HT1080 (cell line): ENCODE measurements around the gene ZEB2. TPM values are rescaled to one million over a fixed set of nuclear protein-coding genes. Genes with fewer than 3 reads are reported as not detected.

Source experiments
- DNase-seq: peaks from one replicate; pipeline ENCODE4 v3.0.0-alpha.2; 2015; ENCODE audit warnings: low read depth
- total RNA-seq: library from RNA; depleted of rRNA; stranded (reverse); fragments of >200 nt; shearing (Covaris generic); gene quantifications from 2 replicates; pipeline ENCODE4 v1.2.3, GENCODE V29; 2014

Gene ZEB2
- total RNA-seq, 1 experiment from 2014 or later = 13.1 TPM

- no peak for DNase-seq
Measured at GRCh38 chr2:144496092-144496976, 23.6 kb downstream of the ZEB2 start.

DNA sequence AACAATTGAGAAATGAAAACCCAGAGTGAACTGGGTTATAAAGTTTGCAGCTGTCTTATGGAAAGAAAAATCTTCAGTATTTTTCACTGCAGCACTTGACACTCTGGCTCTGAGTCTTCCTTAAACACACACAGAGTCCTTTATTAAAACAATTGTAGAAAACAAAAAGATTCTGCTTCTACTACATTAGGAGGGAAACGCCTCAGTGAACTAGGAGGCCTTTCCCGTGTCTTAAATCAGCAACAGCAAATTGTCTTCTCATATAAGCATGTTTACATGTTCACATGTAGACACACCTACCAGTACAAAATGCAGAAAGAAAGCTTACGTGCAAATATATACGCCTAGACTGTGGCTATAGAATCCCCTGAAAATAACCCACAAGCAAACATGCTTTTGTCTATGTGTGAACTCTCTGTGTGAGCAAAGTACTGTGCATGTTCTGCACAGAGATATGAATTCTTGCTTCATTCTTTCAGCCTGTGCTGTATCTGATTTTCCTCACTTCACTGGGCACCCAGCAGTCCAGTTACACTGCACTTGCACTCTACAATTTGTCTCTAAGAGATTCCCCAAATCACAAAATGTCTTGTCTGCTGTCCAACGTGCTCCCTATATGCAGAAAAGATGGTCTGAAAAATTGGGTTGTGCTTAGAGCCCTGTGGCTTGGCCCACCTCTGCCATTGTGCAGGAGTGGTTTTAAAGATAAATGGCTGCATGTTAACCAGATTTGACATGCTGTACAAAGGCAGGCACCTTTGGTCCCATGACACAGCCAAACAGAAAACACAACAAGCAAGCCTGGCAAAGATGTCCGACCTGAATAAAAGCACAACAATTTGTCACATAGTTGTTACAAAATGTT, 24.5 kb downstream of the ZEB2 start:
- no peak for DNase-seq

DNA sequence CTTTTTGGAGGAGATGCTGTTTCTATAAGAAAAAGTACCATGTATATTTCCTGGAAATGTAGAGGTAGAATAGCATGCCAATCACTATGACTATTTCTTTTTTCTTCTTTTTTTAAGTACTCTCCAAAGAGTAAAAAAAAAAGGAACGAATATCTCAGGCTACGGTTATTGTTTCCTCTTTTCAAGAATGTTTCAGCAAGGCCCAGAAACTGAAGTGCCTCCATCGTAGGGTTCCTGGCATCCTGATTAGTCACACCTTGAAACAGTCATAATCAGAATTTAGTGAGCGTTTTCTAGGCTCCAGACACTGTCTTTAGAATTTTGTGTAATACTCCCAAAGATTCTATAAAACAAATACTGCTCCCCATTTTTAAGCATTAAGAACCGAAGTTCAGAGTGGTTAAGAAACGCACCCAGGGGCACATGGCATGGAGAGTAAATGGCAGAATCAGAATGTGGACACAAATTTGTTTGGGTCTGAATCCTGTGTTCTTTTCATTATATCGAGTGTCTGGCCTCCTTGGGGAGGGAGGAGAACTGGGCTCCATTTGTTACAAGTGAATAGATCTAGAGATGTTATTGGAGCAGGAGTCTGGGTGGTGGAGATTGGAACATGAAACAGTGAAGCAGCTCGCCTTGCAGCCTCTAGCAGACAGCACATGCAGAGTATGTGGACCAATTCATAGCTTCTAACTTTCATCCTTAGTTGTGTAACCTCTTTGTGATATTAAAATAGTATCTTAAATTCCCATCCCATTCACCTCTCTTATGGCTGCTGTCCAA, 26.7 kb downstream of the ZEB2 start:
- DNase-seq = no peak

- no peak for DNase-seq
Measured at GRCh38 chr2:144490857-144491256, 29.1 kb downstream of the ZEB2 start.

DNA sequence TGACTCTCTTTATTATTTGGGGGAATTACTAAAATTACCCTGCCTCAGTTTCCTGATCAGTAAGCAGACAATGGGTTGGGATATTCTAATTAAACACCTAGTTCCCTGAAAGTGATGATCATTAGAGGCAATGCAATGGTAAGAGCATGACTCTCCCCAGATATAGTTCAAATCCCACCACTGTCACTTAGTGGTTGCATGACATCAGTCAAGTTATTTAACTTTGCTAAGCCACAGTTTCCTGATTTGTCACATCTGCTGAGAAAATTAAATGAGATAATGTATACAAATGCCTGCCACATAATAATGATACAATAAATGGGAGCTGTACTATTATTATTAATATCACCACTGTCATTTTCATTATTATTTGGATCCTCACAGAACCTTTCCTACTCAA, 29.9 kb downstream of the ZEB2 start:
- DNase-seq = no peak

DNA sequence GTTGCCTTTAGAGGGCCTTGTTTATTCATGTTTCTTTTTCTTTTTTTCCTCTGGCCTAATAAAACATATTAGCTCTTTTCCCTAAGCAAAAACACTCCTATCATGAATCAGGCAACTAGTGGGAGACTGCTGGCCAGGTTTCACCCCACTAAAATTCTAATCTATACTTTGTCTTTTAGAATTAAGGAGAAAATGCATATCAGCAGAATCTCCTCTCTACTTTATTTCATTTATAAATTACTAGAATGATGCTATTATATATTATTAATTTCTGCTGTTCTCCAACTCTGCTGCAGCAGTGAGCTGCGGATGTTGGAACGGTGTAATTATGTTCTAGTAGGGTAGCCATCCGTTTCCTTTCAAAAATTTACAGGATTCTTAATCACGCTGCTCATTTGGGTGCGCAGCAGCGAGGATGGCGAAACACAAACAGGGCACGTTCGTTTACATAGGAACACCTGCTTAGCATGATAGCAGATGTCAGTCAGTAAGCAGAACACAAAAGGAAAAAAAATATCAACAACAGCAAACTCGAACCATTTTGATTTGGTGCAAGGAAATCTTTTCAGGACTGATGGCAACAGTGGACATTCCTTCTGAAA, 30.5 kb downstream of the ZEB2 start:
- DNase-seq = no peak

DNA sequence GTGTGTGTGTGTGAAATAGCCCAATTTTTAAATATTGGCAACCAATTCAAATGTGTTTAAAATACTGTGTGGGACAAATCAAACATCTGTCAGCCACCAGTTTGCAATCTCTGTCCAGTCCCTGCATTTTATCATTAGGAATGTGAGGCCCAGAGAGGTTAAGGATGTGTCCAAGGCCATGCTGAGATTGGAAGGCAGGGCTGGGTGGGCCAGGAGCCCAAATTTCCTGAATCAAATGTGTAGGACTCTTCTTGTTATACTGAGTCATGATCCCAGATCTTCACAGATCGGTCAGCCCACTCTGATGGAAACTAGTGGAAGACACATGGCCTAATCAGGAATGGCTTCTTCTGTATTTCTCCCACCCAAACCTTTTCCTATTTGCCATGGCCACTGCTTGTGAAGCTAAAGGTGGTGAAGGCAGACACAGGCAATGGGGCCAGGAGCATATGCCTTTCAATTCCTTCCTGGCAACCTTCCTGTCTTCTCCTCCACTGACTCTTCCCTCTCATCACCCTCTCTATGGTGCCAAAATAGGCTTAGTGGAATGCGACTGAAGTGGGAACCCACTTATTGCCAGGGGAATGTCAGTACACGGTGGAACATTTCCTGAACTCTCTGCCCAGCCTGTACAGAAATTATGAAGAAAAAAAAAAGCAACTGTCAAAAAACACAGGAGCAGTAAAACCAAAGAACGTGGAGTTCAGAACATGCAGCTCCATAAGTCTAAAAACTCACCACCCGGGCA, 35.5 kb downstream of the ZEB2 start:
- DNase-seq = no peak

GRCh38 chr2:144481666-144482065, 38.3 kb downstream of the ZEB2 start:
- DNase-seq = no peak

- no peak for DNase-seq
Measured at GRCh38 chr2:144481109-144481508, 38.8 kb downstream of the ZEB2 start.

DNA sequence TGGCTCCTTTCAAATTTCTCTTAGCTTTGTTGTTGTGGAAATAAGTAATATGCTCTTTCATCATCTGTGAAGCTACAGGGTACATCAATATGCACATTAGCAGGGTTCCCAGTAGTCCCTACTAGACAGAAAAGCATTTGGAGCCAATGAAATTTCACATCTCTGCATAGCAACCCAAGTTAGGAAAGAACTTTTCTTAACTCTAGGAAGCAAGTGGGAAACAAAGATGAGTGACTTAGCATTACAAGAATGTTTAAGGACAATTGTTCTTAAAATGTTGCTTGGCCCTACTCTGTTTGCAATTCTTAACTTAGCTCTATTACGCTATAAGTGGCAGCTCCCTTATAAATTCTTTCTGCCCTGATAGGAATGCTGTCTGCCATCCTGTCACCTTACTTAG, 39.6 kb downstream of the ZEB2 start:
- DNase-seq = no peak

DNA sequence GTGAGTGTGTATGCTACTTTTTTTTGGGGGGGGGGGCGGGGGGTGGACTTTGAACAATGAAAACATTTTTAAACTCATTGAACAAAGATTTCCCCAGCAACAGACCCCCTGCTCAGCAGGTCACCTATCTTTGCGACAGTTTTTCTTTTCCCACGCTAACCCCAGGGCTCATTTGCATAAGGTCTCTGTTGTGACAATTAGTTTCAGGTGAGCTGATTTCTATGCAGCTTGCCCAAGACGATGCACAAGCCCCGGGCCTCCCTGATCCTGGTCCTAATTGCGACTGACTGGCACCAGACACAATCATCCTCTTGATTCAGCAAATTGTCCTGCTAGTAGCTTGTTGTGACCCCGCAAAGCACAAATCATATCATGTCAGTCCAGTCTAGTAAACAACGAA, 40.3 kb downstream of the ZEB2 start:
- no peak for DNase-seq

DNA sequence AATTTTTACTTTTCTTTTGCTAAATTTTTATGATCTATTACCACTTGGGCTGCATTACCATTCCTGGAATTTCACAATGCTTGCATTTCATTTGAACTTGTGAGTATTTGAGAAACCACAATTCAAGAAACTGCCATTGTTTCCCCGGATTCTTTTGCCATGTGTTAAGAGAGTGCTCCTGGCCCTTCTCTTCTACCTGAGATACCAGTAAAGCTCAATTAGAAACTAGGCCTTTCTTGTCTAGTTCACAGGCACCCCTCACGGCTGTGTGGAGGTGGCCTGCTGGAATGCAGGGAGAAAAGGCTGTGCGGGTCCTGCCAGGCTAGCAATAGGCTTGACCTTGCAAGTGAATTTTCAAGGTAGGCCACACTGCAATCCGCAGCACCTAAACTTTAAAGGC, 40.8 kb downstream of the ZEB2 start:
- no peak for DNase-seq

DNA sequence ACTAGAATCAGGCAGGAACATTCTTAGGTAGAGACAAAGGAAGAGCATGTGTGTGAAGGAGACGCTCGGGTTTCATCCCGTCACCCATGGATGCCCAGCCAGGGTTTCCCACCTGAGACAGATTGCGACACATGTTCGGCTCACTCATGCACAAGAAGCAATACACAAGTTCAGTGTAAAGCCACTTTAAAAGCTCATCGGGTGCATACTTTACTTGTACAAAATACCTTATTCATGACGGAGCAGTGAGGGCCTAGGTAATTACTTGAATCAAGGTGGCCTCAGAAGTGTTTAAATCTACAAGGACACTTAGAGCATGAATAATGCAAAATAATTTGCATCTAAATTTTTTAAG, 42.0 kb downstream of the ZEB2 start:
- DNase-seq = no peak

DNA sequence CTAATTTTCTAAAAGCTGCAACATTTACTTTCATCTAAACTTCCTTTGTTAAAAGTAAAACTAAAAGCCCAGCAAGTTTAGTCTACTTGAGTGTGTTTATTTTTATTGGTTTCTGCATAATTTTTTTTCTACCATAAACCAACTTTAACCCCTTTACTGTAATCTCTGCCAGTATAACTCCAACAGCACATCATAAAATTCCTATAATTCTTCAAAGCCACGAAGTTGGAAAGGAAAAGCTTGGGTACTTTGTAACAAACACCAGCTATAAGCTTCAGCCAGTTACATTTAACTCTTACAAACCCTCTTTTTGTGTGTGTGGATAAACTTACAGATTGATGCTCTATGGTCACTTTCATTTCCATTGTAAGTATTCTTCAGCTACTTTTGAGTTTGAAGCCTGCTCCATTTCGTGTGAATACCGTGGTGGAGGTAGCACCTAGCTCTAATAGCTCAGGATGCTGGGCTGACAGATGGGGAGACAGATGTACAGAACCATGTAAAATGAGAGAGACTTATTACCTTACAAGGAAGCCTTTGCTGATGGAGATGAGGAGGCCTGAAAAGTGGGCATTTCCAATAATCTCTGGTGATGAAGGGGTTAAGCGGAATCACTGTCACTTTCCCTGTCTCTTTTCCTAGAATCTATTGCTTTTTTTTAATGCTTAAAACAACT, 42.5 kb downstream of the ZEB2 start:
- DNase-seq = no peak

DNA sequence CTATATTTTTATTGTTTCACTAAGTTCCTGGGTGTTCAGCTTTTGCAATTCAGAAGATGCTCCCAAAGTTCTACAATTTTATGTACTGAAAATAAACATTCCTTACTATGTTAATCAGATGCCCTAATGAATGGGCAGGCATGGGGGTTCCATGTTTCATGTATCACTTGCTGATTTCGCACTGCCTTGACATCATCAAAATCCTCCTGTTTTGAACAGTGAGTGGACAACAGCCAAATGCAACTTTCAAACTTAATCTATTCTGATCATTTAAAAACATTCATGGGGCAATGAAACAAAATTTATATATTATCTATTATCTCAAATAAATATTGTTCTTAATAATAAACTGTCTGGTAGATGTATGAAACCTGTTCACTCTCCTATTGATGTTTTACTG, 43.2 kb downstream of the ZEB2 start:
- no peak for DNase-seq

GRCh38 chr2:144475569-144476275, 44.2 kb downstream of the ZEB2 start:
- DNase-seq = no peak

DNA sequence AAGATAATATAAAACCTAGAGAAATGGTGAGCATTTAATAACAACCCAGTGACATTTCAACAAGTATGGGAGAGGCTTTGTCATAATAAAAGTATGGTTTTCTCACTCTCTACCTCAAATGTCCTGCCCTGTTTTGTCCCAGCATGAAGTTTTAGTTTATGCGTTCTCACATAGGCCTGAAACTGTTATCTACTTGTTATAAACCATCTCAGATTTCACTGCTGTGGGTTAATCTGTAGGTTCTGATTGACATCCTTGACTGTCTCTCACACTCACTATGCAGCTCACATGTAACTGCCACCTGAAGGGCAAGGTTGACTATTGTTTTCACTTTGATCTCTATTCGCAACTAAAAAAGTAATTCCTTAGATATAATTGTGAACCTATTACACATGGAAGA, 44.9 kb downstream of the ZEB2 start:
- DNase-seq = no peak

- no peak for DNase-seq
Measured at GRCh38 chr2:144474017-144474416, 45.9 kb downstream of the ZEB2 start.

GRCh38 chr2:144472911-144473310, 47.0 kb downstream of the ZEB2 start:
- DNase-seq = no peak

- no peak for DNase-seq
Measured at GRCh38 chr2:144472046-144472412, 47.9 kb downstream of the ZEB2 start.
